NCI-H128 (cell line): ENCODE measurements around the gene RENBP.

Experiments
- DNase-seq: peaks from one replicate; lab custom pipeline; 2025; ENCODE audit not compliant: unreplicated experiment; lab: John Stamatoyannopoulos, UW

RENBP gene

DNA sequence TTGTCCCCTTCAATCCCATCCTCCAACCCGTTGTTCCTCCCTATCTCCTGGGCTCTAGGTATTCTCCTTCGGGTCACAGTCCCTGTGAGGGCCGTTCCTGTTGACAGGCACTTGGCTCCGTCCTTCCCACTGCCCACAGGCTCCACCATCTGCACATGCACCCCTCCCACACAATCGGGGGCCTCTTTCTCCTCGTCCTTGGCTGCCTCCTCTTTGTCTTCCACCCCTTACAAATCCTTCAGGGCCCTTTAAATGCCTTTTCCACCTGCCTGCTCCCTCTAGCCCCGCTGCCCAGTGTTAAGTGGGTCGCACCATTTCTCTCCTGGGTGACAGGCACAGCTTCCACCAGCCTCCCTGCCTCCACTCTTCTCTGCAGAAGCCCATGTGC, 42.7 kb downstream of the RENBP start:
- no peak for DNase-seq

DNA sequence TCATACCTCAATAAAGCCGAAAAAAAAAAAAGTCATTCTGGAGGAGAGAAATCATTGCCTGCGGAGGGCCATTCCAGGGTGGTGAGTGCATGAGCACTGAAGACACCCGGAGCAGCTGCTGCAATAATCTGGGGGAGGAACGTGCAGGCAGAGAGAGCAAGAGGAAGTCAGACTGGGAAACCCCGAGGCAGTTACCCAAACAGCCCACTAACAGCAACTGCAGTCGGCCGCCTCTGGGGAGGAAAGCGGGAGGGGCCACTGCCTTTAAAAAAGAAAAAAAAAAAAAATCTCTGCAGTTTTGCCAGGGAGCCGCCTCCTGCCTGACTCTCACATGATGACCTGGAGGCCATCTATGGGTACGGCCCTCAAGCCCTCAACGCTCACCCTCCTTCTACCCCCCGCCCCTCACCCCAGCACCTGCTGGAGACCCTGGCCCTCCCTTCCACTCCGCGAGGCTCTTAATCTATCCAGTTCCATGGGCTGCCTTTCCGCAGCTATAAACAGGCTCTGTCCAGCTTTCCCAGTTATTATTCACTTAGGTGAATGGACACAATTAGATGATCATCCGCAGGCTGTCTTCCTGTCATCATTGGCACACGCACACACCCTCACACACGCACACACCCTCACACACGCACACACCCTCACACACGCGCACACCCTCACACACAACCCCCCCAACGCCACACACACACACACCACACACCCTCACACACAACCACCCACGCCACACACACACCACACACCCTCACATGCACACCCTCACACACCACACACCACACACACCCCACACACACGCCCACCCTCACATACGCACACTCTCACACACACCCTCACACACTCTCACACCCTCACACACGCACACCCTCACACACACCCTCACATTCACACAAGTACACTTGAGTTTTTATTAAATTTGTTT, 43.4 kb downstream of the RENBP start:
- no peak for DNase-seq

DNA sequence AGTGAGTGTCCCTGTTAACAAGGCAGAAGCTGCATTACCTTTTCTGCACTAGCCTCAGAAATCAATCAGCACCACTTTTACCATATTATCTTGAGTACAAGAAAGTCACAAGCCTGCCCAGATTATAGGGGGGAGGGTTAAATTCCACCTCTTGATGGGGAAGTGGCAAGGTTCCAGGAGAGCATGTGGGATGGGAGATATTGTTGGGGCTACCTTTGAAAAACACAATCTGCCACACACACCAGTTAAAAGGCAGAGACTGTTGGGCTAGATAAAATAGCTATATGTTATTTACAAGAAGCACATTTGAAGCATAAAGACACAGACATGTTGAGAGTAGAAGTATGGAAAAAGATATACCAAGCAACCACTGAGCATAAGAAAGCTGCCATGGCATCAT, 46.5 kb downstream of the RENBP start:
- DNase-seq: no peak

DNA sequence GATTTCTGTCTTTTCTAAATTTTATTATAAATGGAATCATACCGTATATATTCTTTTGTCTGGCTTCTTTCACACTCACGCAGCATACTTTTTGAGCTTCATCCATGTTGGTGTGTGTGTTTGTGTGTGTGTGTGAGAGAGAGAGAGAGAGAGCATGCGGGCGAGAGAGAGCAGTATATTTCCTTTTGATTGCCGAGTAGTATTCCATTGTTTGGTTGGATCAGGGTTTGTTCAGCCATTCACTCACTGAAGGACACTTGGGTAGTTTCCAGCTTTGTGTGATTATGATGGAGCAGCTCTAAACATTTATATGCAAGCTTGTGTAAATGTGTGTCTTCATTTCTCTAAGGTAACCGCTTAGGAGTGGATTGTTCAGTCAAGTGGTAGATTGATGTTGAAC, 55.3 kb downstream of the RENBP start:
- DNase-seq: no peak

DNA sequence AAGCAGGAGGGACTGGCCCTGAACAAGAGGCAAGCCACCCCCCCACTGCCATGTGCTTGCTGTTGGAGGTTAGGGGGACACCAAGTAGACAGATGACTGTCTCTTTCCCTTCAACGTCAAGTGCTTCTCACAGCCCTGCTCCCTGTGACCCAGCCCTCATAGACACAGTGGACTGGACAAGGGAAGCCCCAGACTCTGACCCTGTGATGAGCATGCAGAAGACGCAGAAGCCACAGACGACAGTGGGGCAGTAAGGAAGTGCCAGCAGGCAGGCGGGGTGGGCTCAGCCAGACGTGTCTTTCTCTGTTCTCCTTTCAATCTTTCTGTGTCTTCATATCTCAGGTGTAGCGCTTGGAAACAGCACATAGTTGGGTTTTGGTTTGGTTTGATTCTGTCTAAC, 56.1 kb downstream of the RENBP start:
- DNase-seq: no peak

- no peak for DNase-seq
These were observed 57.1 kb downstream of the RENBP start for GRCh38 chrX:153887385-153887784.

DNA sequence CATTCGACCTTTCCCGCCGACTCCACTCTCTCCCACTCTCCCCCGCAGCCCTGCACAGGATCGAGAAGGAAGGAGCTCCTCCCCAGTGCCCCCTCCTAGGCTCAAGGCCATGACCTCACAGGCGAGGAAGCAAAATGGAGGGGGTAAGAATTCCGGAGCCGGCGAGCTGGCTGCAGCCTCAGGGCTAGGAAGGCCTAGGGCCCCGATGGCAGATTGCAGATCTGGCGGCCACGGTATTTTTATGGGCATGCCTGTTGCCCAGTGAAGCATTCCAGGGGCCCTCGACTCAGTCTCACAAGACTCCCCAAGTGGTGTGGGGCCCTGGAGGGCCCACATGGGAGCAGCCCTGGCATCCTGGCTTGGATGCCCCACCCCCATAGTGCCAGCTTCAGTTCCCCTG, 57.5 kb downstream of the RENBP start:
- no peak for DNase-seq

DNA sequence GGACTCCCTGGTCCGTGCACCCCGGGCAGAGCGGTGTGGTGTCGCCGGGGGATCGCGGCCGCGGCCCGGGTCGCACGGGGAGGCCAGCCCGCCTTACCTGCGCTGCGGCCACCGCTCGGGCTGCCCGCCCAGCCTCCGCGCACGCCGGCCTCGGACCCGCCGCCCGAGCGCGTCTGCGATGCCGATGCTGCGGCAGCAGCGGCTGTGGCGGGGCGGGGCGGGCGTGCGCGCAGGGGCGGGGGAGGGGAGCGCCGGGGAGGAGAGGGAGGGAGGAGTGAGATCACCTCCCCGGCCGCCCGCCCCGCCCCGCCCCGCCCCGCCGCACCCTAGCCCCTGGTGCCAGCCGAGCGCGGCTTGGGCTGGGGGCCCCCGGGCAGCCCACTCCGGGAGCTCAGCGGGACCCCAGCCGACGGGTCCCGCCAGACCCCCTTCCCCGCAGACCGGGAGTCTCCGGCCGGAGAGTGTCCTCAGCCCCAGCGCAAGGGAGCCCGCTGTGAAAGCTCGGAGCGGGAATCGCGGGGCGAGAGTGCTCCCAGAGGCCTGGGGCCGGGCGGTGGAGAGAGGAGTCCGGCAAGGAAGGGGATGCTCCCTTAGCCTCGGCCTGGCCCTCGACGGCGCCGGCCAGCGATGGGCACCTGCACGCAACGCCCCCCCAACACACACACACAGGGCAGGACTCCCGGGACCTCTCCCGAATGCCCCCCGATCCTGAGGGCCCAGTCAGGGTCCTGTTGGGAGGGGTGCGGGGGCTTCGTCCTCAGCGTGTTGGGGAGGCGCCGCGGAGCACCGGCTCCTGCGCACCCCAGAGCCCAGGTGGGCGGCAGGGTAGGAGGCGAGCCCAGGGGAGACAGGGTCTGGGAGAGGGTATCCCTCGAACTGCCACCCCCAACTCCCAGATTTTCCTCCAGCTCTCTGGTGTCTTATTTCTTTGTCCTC, 58.2 kb downstream of the RENBP start, which contains the start of gene L1CAM:
TSS of gene L1CAM (minus strand) at position 206 of the 936 bp plus-strand sequence. CDS start 10,337 bp downstream, outside the sequence.
- no peak for DNase-seq
